A673 (cell line): ENCODE results near the gene IRS2. TPM values are rescaled to one million over a fixed set of nuclear protein-coding genes. Genes with fewer than 3 reads are reported as not detected.
A peak's percentile ranks its signal among the peaks of the same experiment; 100 is the strongest.

Experiments used
- BruUV-seq: library from RNA; stranded (reverse); fragments of 400-500 nt; replicated peaks from 2 replicates; lab custom pipeline; 2021; lab: Mats Ljungman, UMichigan
- CTCF ChIA-PET: fragments of 300-600 bp; sonication (Branson Sonifier 250); formaldehyde crosslinking; loops from one replicate; lab custom pipeline; 2022; ENCODE audit warnings: antibody characterized with exemption; lab: Charles Lee
- POLR2A ChIA-PET: fragments of 300-600 bp; sonication (Branson Sonifier 250); formaldehyde crosslinking; loops from one replicate; lab custom pipeline; 2022; ENCODE audit warnings: antibody characterized with exemption; ENCODE audit not compliant: low non-redundant PET; lab: Charles Lee
- DNase-seq: peaks from one replicate; pipeline ENCODE4 v3.0.0-alpha.2; 2015; ENCODE audit warnings: low spot score
- H3K27ac ChIP-seq: fragments of 200-600 bp; sonication (generic); 2 replicates; pipeline ENCODE4 v1.5.1; 2016; ENCODE audit warnings: mixed run types, low read depth, mild to moderate bottlenecking, mixed read lengths, antibody characterized with exemption, low read length; ENCODE audit not compliant: poor library complexity, severe bottlenecking
- H3K27me3 ChIP-seq: fragments of 200-600 bp; sonication (generic); replicated peaks from 2 replicates; pipeline ENCODE4 v1.6.1; 2017; ENCODE audit warnings: mixed run types, low read depth, mild to moderate bottlenecking, mixed read lengths, antibody characterized with exemption, low read length; ENCODE audit not compliant: insufficient read depth, poor library complexity
- H3K36me3 ChIP-seq: fragments of 200-600 bp; sonication (generic); 2 replicates; pipeline ENCODE4 v1.6.1; 2016; ENCODE audit warnings: mixed run types, mild to moderate bottlenecking, mixed read lengths, antibody characterized with exemption, low read length; ENCODE audit not compliant: insufficient read depth, poor library complexity, severe bottlenecking
- H3K4me1 ChIP-seq: fragments of 200-600 bp; sonication (generic); 2 replicates; pipeline ENCODE4 v1.6.1; 2017; ENCODE audit warnings: mixed run types, mild to moderate bottlenecking, mixed read lengths, antibody characterized with exemption, low read length; ENCODE audit not compliant: insufficient read depth, poor library complexity, severe bottlenecking
- H3K4me3 ChIP-seq: fragments of 200-600 bp; sonication (generic); 2 replicates; pipeline ENCODE4 v1.5.1; 2016; ENCODE audit warnings: low read depth, mixed run types, mild to moderate bottlenecking, mixed read lengths, low read length; ENCODE audit not compliant: poor library complexity, severe bottlenecking
- H3K9me3 ChIP-seq: fragments of 200-600 bp; sonication (generic); 2 replicates; pipeline ENCODE4 v1.6.1; 2016; ENCODE audit warnings: mixed run types, low read depth, mild to moderate bottlenecking, mixed read lengths, antibody characterized with exemption, low read length; ENCODE audit not compliant: poor library complexity, severe bottlenecking
- CTCF ChIP-seq: fragments of 300-800, 200-600 bp; sonication (generic); conservative IDR thresholded peaks from 2 replicates; pipeline ENCODE4 v1.5.1; 2017; ENCODE audit warnings: low read depth, mild to moderate bottlenecking, antibody characterized with exemption, low read length, moderate library complexity, mixed read lengths
- EZH2 ChIP-seq: fragments of 200-600 bp; sonication (generic); IDR thresholded peaks from 2 replicates; pipeline ENCODE4 v1.6.1; 2017; ENCODE audit warnings: borderline replicate concordance, low read depth, mild to moderate bottlenecking, mixed read lengths, antibody characterized with exemption, low read length; ENCODE audit not compliant: poor library complexity, severe bottlenecking
- intact Hi-C: fragments of 100-400 bp; cut with micrococcal nuclease; formaldehyde crosslinking; loops from one replicate; pipeline ENCODE4 v1.10.0; 2022; ENCODE audit not compliant: unreplicated experiment
- total RNA-seq: library from RNA; stranded (reverse); gene quantifications from 2 replicates; pipeline ENCODE4 v1.2.3, GENCODE V29; 2021

The IRS2 gene
- total RNA-seq, 1 experiment from 2014 or later: 135 TPM

GRCh38 chr13:109750221-109750775, 36.1 kb downstream of the IRS2 start:
- H3K4me3 ChIP-seq: no peak overlapping the region
- H3K9me3 ChIP-seq: no peaks in the 10 kb centered on the region
- TF ChIP-seq CTCF (no peak), EZH2 (no peak)
- POLR2A ChIA-PET: no interaction called here
- H3K4me1 ChIP-seq: peaks cover 49% of the 10 kb centered on the region
- peak overlapping the region; percentile 51 for H3K27ac ChIP-seq
- peak; percentile 65 for DNase-seq
- CTCF ChIA-PET: interaction anchor here (0.6 kb wide), 1 partner anchor 8 kb away, joined by 3 read pairs; no protein-coding TSS in a partner anchor
- no TSS peak for BruUV-seq
- intact Hi-C loops: no loop called here
- peaks cover 44% of the 10 kb centered on the region for H3K36me3 ChIP-seq
- no peaks in the 10 kb centered on the region for H3K27me3 ChIP-seq

- no TSS peak for BruUV-seq
- CTCF ChIA-PET: interaction anchor here (0.6 kb wide), 1 partner anchor 12 kb away, joined by 3 read pairs; no protein-coding TSS in a partner anchor
- Histone ChIP-seq H3K4me1 (peaks cover 59% of the 10 kb centered on the region), H3K27ac (peak overlapping the region; percentile 51), H3K4me3 (no peak overlapping the region), H3K27me3 (no peaks in the 10 kb centered on the region), H3K9me3 (no peaks in the 10 kb centered on the region), H3K36me3 (peaks cover 34% of the 10 kb centered on the region)
- TF ChIP-seq EZH2 (no peak), CTCF (no peak)
- DNase-seq: no peak
- intact Hi-C loops: no loop called here
- POLR2A ChIA-PET: no interaction called here
Measured at GRCh38 chr13:109749365-109749764, 37.0 kb downstream of the IRS2 start.

- no peaks in the 10 kb centered on the region for H3K27me3 ChIP-seq
- H3K27ac ChIP-seq: peak overlapping the region; percentile 51
- H3K9me3 ChIP-seq: no peaks in the 10 kb centered on the region
- H3K36me3 ChIP-seq: peaks cover 27% of the 10 kb centered on the region
- ChIA-PET CTCF (no interaction called here), POLR2A (no interaction called here)
- intact Hi-C loops: no loop called here
- peaks cover 66% of the 10 kb centered on the region for H3K4me1 ChIP-seq
- DNase-seq: no peak
- H3K4me3 ChIP-seq: no peak overlapping the region
- TF ChIP-seq EZH2: no peak
- TF ChIP-seq CTCF: no peak
- TSS peak; percentile 1 for BruUV-seq
Measured at GRCh38 chr13:109748677-109749076, 37.7 kb downstream of the IRS2 start.
